ENCODE data around the gene KRTAP5-5.
A peak's percentile ranks its signal among the peaks of the same experiment; 100 is the strongest.
"Not testable (repeated sequence)": the region's sequence is repeated elsewhere in the genome, so short reads cannot be mapped to it uniquely, and the experiment has no call there.

Gene KRTAP5-5, protein sequence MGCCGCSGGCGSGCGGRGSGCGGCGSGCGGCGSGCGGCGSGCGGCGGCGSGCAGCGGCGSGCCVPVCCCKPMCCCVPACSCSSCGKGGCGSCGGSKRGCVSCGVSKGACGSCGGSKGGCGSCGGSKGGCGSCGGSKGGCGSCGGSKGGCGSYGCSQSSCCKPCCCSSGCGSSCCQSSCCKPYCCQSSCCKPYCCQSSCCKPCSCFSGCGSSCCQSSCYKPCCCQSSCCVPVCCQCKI

DNA sequence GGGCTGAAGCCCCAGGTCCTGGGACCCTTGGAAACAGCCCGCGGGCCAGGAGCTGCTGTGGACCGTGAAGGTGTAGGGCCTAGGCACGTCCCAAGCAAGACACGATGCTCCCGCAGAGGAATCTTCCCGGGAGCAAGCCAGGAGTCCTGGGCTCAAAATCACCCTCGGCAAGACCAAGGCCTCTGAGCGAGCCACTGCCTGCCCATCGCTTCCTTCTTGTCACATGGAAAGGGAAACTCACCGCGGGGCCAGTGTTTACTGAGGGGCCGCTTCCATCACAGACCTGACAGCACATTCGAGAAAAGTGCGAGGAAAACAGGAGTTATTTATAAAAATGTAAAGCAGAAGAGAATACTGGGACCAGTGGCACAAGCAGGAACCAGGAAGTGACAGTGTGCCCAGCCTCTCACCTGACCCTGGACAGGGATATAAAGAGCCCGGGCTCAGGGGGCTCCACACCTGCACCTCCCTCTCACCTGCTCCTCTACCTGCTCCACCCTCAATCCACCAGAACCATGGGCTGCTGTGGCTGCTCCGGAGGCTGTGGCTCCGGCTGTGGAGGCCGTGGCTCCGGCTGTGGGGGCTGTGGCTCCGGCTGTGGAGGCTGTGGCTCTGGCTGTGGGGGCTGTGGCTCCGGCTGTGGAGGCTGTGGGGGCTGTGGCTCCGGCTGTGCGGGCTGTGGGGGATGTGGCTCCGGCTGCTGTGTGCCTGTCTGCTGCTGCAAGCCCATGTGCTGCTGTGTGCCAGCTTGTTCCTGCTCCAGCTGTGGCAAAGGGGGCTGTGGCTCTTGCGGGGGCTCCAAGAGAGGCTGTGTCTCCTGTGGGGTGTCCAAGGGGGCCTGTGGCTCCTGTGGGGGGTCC lies at the start of gene KRTAP5-5:
TSS of gene KRTAP5-5 (plus strand) at position 450 of the 860 bp plus-strand sequence. CDS start at position 516, 66 bp downstream.
- DNase-seq, result no peak

DNA sequence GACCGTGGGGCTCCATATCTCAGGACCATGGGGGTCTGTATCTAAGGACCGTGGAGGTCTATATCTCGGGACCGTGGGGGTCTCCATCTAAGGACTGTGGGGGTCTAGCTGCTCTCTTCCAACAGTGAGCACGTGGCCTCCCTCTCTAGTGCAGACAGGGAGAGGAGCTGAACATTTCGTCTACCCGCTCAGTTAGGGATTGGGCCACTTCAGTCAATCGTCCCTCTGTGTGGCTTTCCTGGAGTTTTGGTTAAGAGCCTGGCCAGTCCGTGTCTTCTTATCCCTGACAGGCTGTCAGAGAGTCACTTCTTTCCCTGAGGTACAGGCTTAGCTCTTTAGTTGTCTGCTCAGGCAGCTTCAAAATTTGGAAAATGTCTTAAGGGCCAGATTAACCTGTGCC lies 47.6 kb upstream of the KRTAP5-5 start:
- no peak for DNase-seq

DNA sequence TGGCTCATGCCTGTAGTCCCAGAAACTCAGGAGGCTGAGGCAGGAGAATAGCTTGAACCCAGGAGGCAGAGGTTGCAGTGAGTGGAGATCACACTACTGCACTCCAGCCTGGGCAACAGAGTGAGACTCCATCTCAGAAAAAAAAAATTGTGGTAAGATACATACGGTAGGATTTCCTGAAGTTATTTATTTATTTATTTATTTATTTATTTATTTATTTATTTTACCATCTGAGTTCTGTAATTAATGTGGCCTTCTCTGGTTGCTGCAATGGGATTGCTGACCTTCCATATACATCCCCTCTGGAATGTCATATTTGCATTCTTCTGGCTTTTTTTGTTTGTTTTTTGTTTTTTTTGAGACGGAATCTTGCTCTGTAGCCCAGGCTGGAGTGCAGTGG lies 46.7 kb upstream of the KRTAP5-5 start:
- not testable (repeated sequence) for DNase-seq

DNA sequence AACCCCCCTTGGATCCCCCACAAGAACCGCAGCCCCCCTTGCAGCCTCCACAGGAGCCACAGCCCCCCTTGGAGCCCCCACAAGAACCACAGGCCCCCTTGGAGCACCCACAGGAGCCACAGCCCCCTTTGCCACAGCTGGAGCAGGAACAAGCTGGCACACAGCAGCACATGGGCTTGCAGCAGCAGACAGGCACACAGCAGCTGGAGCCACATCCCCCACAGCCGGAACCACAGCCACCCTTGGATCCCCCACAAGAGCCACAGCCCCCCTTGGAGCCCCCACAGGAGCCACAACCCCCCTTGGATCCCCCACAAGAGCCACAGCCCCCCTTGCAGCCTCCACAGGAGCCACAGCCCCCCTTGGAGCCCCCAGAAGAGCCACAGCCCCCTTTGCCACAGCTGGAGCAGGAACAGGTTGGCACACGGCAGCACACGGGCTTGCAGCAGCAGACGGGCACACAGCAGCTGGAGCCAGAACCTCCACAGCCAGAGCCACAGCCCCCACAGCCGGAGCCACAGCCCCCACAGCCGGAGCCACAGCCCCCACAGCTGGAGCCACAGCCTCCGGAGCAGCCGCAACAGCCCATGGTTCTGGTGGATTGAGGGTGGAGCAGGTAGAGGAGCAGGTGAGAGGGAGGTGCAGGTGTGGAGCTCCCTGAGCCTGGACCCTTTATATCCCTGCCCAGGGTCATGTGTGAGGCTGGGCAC lies 44.8 kb upstream of the KRTAP5-5 start, which contains the start of gene KRTAP5-1:
TSS of gene KRTAP5-1 (minus strand) at position 623 of the 710 bp plus-strand sequence. CDS start at position 589, 34 bp downstream.
- DNase-seq, result not testable (repeated sequence)

DNA sequence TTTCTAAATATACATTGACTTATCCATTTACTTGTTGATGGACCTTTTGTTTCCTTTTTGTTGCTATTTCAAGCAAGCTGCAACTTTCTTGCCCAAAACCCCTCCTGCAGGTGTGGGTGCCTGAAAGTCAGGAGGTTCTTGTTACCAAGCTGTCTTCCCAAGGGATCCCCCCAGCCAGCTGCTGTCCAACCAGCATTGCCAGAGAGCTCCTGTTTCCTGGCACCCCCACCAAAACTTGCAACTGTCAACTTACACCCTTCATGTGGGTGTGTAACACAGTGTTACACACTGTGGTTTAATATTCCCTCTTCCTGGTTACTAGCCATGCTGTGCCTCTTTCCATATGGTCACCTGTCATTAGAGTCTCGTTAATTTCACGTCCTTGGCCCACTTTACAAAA lies 42.9 kb upstream of the KRTAP5-5 start:
- DNase-seq, result no peak

DNA sequence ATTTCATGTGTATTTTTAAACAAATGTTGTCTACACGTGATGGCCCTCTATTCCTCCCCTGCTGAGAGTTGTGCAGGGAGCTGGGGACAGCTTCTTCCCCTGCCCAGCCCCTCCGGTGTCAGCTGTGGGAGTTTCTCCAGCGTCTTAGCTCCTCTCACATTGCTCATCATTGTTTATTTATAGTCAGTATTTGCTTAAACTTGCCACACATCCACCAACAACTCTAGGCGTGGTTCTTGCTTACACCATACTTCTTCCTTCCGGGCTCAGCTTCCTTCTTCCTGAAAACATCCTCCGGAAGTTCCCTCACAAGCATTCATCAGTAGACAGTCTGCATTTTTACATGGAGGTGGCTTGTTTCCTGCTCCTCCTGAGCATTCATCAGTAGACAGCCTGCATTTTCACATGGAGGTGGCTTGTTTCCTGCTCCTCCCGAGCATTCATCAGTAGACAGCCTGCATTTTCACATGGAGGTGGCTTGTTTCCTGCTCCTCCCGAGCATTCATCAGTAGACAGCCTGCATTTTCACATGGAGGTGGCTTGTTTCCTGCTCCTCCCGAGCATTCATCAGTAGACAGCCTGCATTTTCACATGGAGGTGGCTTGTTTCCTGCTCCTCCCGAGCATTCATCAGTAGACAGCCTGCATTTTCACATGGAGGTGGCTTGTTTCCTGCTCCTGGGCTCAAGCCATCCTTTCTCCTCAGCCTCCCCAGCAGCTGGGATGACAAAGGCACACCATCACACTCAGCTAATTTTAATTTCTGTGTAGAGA lies 40.2 kb upstream of the KRTAP5-5 start:
- DNase-seq, result not testable (repeated sequence)

DNA sequence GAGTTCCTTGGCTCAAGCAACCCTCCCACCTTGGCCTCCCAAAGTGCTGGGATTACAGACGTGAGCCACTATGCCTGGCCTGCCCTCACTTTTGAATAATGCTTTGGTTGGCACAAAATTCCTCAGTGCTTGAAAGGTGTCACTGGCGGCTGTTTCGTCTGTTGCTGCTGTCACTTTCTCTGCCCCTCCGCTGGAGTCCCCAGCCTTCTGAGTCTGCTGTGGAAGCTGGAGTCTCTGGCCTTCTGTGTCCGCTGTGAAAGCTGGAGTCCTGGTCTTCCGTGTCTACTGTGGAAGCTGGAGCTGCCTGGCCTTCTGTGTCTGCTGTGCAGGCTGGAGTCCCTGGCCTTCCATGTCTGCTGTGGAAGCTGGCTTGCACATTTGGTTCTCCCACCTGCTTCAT lies 39.6 kb upstream of the KRTAP5-5 start:
- no peak for DNase-seq

DNA sequence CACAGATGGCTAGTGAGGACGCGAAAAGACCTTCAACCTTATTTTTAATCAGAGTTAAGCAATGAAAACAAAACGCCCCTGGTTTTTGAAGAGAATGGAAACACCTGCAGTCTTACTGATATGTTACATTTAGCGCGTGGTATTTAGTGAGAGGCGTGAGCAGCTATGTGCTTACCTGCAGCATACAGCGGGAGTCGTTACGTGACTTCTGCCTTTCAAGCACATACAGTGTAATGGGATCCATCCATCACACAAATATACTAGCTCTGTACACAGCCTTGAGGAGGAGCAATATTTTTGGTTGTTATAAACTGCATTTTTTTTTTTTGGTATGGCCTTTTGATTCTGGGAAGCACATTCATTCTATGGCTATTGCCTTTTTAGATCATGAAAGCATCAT lies 36.9 kb upstream of the KRTAP5-5 start:
- DNase-seq, result peak; percentile 2

DNA sequence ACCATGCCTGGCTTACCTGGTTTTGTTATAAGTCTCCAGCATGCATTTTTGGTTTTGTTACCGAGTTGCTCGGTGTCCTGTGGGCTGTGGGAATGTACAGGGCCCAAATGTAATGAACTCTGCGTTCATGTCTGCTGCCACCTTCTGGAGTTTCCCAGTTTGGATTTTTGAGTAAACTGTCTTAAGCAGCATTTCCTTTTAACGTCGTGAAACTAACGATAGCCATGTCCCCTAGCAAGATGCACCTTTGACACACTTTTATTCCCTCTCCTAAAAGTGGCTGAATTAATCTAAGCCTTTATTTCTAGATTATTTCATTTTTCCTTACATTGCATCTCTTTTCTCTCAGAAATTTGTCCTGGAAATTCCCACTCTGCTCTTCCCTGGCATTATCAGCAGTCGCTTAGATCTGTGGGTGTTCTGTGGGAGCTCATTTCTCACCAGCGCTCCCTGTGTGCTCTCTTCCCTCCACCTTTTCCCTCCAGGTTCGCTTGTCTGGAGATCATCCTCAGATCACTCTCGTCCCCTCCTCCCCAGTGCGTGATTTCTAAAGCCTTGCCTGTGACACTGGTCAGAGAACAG lies 33.5 kb upstream of the KRTAP5-5 start:
- DNase-seq, result not testable (repeated sequence)

DNA sequence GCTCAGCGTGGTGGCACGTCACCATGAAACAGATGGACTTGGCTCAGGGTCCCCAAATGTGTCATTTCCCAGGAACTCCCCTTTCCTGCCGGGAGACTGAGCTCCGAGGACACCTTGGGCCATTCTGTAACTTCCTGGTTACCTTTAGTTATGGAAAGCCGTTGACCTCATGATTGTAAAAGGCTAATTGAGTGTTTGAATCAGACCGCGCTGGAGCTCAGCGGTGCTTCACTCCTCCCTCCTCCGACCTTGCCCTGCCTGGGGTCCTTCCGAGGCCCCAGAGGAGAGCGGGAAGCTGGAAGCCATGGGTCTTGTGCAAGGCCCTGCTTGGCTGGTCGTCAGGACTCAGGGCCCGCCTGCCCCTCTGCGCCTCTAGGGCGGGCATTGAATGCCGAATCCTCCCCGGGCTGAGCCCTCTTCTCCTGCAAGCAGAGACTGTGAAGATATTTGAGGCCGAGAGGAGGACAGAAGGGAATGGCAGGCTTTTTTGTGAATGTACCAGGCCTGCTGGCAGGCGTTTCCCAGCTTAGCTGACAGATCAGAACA lies 32.9 kb upstream of the KRTAP5-5 start:
- DNase-seq, result not testable (repeated sequence)

DNA sequence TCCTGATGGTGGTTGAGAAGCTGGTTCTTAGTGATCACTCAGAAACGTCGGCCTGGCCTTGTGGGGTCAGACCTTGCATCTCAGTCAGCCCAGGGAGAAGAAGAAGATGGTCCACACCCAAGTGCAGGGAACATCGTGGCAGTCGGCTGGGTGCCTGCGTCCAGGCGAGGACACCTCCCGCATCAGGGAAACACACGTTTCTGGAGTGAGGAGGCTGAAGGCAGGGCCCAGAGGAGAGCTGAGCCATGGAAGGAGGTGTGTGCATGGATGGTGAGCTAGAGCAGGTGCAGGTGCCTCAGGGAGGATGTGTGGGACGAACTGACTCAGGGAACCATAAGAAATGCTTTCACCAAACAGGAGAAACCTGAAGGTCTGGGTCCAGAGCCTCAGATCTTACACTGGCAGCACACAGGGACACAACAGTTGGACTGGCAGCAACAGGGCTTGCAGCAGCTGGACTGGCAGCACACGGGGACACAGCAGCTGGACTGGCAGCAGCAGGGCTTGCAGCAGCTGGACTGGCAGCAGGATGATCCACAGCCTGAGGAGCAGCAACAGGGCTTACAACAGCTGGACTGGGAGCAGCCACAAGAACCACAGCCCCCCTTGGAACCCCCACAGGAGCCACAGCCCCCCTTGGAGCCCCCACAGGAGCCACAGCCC lies 32.1 kb upstream of the KRTAP5-5 start:
- no peak for DNase-seq

DNA sequence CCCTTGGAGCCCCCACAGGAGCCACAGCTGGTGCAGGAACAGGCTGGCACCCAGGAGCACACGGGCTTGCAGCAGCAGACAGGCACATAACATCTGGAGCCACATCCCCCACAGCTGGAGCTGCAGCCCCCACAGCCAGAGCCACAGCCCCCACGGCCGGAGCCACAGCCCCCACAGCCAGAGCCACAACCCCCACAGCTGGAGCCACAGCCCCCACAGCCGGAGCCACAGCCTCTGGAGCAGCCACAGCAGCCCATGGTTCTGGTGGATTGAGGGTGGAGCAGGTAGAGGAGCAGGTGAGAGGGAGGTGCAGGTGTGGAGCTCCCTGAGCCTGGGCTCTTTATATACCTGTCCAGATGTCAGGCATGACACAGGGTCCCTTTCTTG lies 31.6 kb upstream of the KRTAP5-5 start, which contains the start of gene KRTAP5-2:
TSS of gene KRTAP5-2 (minus strand) at position 301 of the 387 bp plus-strand sequence. CDS start at position 257, 44 bp downstream.
- no peak for DNase-seq

DNA sequence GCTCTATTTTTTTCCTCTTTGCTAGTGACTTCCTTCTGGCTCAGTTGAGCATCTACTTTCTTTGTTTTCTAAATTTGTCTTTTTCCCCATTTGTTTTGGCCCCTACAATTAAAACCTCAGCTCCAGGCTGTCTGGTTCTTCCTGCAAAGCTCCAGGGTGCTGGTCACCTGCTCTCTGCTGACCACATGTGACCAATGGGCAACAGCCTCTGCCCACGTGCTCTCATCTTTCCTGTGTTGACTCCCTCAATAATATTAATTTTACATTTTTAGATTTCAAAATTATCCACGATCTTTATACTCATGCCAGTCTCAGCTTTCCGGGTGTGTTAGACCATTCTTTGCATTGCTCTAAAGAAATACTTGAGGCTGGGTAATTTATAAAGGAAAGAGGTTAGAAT lies 31.2 kb upstream of the KRTAP5-5 start:
- not testable (repeated sequence) for DNase-seq

DNA sequence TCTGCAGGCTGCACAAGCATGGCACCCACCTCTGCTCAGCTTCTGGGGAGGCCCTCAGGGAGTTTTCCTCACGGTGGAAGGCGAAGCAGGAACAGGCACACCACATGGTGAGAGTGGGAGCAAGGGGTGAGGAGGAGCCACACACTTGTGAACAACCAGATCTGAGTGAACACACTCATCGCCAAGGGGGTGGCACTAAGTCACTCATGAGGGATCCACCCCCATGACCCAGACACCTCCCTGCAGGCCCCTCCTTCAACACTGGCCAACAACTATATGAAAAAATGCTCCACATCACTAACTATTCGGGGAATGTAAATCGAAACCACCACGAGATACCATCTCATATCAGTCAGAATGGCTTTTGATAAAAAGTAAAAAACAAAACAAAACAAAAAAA lies 30.8 kb upstream of the KRTAP5-5 start:
- no peak for DNase-seq

DNA sequence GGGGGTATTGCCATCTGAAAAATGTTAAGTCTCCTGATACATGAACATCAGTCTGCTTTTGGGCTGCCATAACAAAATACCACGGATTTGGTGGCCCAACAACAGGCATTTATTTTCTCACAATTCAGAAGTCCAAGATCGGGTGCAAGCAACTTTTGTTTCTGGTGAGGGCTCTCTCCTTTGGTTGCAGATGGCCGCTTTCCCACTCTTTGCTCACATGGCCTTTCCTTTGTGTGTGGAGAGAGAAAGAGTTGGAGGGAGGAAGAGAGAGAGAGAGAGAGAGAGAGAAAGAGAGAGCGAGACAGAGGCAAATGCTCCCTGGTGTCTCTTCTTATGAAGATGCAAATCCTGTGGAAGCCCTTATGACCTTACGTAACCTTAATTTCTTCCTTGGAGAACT lies 28.9 kb upstream of the KRTAP5-5 start:
- DNase-seq, result no peak

DNA sequence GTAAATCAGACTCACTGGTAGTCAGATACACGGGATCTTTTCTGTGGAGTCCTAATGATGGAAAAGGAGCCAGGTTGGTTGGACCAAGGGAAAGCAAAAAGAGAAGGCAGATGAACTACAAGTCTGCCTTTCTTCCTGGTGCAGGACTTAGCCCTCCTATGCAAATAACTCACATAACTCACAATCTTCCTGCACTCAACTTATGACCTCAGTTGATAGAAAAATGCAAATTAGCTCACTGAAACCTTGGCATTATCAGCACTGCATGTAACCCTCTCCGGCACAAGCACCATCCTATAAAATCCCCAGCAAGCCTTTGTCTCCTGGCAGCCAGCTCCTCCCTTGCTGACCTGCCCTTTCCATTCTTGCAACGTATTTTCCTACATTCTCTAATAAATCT lies 27.9 kb upstream of the KRTAP5-5 start:
- DNase-seq, result not testable (repeated sequence)

DNA sequence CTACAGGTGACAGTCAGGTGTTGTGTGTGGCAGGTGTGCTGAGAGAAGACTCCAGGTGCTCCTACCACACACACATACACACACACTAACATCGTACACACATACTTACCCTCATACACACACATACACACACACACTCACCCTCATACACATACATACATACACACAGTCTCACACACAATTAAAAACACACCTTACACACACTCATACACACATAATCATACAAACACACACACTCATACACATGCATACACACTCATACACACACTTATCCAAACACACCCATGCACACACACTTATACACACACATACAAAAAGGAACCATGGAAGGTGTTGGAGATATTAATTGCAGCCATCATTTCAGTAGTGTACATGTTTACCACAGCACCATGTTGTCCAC lies 25.9 kb upstream of the KRTAP5-5 start:
- no peak for DNase-seq

DNA sequence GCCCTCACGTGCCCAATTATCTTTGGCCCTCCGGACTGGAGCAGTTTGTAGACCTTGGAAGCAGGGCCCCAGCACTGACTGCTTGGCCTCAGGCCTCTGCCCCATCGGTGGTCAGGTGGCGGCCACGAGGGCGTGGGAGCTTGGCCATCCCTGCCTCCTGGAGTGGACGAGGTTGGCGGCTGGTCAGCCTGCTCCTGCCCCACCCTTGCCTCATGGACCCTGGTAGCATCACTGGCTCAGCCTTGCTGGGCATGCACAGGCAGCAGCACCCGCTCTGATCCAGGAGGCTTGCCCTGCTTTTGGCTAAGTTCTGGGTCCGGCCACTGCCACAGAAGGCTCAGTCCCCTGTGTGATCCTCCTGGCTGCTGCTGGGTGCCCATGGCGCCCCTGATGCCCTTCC lies 25.4 kb upstream of the KRTAP5-5 start:
- no peak for DNase-seq

DNA sequence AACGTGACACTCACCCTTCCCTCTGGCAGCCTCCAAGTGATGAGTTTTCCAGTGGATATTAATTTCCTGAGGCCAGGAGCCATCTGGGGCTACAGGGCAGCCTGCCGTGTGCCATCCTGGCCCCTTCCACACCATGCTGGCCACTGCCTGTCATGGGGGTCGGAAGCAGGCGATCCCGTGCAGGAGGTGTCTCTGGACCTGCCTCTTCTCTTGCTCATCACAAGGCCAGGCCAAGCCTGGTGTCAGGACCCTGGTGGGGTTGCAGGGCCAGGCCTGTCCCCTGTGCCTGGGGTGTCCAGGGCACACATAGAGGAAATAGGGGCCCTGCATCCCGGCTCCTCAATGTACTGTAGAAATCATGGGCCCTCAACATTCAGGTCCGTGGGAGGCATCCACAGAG lies 24.9 kb upstream of the KRTAP5-5 start:
- DNase-seq, result no peak

DNA sequence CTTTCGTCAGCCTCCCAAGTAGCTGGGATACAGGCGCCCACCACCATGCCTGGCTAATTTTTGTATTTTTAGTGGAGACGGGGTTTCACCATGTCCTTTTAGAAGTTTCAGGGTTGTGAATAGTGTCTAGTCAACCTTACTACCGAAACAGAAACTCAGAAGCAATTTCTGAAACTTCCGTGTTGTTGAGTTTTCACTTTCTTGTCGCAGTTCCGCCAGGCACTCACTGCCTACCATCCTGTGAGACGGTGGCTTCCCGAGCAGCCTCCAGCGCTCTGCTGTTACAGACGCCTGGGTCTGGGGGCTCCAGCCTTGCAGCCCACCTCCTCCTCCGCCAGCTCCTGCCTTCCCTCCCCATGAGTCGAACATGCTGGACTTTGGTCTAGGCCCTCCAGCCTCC lies 23.7 kb upstream of the KRTAP5-5 start:
- DNase-seq, result not testable (repeated sequence)

DNA sequence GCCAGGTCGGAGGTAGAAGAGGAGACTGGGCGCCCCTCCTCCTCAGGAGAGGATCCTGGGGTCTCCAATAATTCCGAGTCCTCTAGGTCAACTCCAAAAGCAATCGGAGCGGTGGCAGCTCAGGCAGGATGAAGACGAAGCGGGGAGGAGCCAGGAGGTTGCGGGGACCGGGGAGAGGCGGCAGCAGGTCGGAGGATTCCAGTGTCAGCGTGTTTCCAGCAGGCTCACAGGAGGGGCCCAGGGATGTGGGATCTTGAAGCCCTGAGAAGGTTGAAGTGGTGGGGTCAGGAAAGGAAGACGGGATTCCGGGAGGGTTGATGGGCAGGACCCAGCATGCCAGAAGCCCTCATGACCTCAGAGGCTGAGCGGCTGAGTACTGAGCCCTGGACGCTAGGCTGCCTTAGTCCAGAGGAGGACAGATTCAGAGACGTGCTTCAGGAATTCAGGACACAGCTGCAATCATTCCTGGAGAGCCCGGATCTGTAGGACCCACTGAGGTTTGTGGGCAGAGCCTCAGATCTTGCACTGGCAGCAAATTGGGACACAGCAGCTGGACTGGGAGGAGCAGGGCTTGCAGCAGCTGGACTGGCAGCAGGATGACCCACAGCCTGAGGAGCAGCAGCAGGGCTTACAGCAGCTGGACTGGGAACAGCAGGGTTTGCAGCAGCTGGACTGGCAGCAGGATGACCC lies 22.3 kb upstream of the KRTAP5-5 start:
- not testable (repeated sequence) for DNase-seq

All from activated effector memory CD4-positive, alpha-beta T cell treated with anti-CD3 and anti-CD28 coated beads, Interleukin-2, amount 50 U/mL, for 16 hours (primary cell).